HTR-8/SVneo (cell line): ENCODE results near the gene EPHB4.

Experiments used
- DNase-seq: peaks from one replicate; pipeline ENCODE4 v3.0.0; 2011; ENCODE audit warnings: low spot score, mixed read lengths; ENCODE audit not compliant: insufficient read length
- FAIRE-seq: peaks from 2 replicates; lab custom pipeline; 2011; peaks lifted over from hg19 to GRCh38; lab: Jason Lieb, UNC

The EPHB4 gene

DNA sequence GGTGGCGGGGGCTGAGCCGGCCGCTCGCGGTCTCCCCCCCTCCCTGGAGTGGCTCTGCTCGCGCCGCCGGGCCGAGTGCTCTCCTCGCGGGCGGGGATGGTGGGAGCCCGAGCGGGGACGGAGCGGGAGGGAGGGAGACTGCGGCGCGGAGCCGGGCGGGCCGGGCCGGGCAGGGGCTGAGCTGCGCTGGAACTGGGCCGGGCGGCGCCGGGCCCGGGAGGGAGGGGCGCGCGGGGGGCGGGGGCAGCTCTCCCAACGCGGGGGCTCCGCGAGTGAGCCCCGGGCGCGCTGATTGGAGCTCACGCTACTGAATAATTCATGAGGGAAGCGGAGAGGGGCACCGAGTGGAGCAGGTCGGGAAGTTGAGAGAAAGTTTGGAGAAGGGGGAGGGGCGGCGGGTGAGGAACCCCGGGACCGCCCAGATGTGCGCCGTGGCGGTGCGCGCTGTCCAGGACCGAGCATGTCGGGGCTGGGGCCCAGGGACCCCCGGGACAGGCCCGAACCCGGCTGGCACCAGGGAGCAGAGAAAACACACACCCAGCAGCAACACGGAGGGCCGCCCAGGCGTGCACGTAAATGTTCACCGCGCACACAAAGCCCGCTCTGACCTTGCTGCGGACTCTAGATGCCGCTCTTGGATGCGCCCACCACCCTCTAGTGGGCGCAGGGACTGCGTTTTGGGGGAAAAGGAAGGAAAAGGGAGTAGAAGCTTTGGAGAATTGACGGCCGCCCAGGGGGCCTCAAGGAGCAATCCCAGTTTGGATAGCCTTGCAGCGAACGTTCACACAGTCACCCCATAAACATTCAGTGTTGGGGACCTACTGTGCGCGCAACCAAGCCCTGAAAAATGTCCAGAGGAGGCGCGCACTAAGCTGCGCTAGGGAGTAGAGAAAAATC is at the start of gene EPHB4:
Gene EPHB4, minus strand, starts transcription at position 194 of the 897 bp plus-strand sequence. CDS start 493 bp downstream, outside the sequence.
- FAIRE-seq (no peak), DNase-seq (peak; percentile 78)

DNA sequence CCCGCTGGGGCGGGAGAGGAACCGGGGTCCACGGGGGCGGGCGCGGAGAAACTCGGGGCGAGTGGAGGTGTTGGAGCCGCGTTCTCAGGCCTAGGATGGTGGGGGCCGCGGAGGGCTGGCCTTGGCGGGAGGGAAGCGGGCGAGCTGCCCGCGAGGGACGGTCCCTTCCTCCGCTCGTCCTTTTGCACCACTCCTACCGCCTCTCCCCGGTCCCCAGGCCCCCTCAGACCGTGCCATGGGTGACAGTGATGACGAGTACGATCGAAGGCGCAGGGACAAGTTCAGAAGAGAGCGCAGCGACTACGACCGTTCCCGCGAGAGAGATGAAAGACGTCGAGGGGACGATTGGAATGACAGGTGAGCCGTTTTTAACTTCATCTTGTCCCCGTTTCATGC is 48.0 kb upstream of the EPHB4 start:
- FAIRE-seq (no peak), DNase-seq (no peak)

GRCh38 chr7:100874577-100875355 is 47.4 kb upstream of the EPHB4 start, which contains the start of gene SRRT:
Gene SRRT (plus strand): TSS chr7:100875103. CDS start chr7:100875591, 488 bp downstream.
- peak; percentile 83 for DNase-seq
- FAIRE-seq, result peak; percentile 82

DNA sequence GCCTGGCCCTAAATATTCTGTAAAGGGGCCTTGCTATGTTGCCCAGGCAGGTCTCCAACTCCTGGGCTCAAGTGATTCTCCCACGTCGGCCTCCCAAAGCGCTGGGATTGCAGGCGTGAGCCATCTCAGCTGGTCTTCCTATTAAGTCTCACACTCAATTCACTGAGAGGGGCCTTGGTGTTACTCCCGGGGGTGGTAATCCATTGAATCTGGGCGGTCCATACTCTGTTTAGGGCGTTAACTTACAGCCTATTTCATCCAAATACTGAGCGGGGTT is 46.9 kb upstream of the EPHB4 start:
- no peak for FAIRE-seq
- no peak for DNase-seq

- DNase-seq, result no peak
- no peak for FAIRE-seq
Measured at GRCh38 chr7:100873599-100874299, 46.4 kb upstream of the EPHB4 start.

DNA sequence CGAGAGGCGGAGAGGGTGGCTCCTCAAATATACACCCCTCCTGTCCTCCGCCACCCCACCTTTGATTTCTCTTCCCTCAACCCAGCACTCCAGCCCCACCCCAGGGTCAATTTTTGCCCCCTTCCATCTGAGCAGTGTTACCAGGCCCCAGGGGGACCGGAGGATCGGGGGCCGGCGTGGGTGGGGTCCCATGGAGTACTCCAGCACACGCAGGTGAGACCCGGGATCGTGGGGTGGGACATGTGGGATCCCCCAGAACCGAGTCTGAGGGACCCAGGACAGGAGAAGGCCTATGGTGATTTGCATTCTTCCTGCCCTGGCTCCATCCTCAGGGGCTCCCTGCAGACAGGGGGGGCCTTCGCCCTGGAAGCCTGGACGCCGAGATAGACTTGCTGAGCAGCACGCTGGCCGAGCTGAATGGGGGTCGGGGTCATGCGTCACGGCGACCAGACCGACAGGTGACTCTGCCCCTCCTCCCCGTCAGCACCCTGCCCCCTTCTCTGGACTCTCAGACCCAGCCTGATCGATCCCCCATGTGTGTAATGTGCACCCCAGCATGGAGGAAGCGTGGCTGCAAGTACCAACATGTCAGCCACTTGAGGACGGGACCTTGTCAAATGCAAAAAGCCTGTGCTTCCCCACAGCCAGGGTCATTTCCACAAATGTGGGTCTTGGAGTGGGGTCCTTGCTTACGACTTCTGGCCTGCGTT is 40.6 kb upstream of the EPHB4 start:
- no peak for FAIRE-seq

DNA sequence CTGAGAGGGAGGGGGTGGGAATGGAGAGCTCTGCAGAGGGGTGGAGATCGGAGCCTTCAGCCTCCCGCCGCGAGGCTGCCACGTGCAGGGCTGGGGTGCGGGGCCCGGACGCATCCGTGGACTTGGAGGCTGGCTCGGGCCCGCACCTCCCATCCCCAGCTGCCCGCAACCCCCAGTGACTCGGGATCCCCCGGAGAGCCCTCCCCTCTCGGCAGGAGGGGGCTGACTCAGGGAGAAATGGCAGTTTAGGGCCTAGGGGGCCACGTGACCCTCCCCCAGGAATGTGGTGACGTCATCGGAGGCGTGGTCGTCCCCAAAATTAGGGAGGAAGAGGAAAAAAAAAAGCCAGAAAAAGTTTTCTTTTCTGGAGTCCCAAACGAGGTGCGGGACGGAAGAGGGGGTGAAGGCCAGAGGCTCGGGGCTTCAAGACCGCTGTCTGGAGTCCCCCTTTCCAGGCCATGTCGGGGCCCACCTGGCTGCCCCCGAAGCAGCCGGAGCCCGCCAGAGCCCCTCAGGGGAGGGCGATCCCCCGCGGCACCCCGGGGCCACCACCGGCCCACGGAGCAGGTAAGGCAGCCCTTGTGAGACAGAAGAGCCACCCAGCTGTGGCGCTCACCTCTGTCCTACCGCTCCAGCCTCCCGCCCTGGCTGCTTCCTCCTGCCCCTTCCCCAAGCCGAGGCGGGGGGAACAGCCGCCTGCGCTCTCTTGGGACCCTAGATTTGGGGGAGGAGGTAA is 39.9 kb upstream of the EPHB4 start, which contains the start of gene TRIP6:
Gene TRIP6, plus strand, starts transcription at position 348 of the 736 bp plus-strand sequence. Its CDS starts 111 bp downstream, at position 459.
- DNase-seq (peak; percentile 89), FAIRE-seq (no peak)

More for the DNA sequence above, 40.6 kb upstream of the EPHB4 start:
- DNase-seq, result no peak

- DNase-seq (no peak), FAIRE-seq (no peak)
Measured at GRCh38 chr7:100866729-100867039, 39.4 kb upstream of the EPHB4 start.

DNA sequence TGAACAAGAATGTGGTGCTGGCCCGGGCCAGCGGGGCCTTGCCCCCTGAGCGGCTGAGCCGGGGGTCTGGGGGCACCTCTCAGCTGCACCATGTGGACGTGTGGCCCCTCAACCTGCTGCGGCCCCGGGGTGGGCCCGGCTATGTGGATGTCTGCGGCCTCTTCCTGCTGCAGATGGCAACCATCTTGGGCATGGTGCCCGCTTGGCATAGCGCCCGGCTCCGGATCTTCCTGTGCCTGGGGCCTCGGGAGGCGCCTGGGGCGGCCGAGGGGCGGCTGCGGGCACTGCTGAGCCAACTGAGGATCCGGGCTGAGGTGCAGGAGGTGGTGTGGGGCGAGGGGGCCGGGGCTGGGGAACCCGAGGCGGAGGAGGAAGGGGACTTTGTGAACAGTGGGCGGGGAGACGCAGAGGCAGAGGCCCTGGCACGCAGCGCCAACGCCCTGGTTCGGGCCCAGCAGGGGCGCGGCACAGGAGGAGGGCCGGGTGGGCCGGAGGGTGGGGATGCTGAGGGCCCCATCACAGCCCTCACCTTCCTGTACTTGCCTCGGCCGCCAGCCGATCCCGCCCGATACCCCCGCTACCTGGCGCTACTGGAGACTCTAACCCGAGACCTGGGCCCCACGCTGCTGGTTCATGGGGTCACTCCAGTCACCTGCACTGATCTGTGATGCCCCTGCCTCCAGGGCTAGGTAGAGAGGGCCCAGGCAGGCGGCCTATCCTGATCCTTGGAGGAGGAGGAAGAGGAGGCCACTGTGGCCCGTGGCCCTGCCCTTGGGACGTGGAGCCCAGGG is 38.8 kb upstream of the EPHB4 start:
- no peak for FAIRE-seq
- DNase-seq, result no peak

DNA sequence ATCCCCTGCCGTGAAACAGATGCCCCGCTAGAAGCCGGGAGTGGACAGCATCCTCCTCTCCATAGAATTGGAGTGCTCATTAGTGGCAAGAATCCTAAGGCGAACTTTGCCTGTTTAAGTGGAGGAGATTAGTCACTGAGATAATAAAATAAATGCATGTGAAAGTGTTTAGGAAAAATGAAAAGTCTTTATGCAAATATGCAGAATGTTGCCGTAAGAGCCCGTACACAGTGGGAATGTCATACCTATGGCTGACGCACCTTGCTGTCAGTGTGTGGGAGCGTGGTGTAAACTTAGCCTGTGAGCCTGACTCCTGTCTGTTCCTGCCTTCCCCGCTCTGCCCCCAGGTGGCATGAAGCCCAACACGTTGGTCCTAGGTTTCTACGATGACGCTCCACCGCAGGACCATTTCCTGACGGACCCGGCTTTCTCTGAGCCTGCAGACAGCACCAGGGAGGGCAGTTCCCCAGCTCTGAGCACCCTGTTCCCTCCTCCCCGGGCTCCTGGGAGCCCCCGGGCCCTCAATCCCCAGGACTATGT is 38.1 kb upstream of the EPHB4 start:
- DNase-seq (no peak), FAIRE-seq (no peak)

DNA sequence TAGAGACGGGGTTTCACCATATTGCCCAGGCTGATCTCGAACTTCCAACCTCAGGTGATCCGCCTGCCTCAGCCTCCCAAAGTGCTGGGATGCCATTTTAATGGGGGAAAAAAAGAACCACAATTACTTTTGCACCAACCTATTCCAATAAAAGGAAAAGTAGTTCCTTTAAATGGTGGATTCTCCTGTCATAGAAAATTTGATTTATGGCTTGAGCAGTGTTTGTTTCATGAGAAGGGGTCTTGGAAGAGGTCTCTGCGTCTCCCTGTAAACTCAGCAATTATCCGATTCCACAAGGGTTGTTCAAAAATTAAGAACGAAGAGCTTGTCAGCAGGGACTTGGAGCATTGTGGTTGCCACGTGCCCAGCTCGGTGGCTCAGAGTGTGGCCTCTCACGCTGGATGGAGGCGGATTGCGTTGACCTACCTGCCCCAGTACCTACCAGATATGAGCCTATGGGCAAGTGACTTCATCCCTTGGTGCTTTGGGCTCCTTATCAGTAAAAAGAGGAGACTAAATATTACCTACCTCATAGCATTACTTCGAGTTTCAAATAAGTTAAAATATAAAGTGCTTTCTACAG is 37.0 kb upstream of the EPHB4 start:
- no peak for DNase-seq
- no peak for FAIRE-seq

DNA sequence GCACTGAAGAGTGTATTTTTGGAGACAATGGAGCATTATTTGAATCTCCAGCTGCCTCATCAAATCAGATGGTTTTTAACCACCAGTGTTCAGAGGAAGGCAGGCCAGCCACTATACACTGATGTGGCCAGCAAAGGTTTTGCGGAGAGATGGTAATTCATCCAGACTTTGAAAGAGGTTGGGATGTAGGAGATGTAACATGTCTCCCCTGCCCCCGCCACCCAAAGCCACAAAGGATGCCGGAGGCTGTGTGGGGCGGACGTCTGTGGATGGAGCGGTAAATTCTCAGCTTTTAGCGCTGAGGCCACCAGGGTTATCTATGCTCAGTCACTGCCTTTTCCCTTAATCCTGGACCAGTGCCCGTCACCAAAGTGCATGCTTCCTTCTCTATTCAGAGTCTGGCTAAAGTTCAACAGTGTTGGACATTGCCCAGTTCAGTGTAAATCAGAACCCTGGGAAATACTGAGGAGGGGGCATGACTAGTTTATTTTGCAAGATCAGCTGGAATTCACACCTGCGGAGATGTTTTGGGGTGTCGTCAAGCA is 36.2 kb upstream of the EPHB4 start:
- FAIRE-seq, result no peak

DNA sequence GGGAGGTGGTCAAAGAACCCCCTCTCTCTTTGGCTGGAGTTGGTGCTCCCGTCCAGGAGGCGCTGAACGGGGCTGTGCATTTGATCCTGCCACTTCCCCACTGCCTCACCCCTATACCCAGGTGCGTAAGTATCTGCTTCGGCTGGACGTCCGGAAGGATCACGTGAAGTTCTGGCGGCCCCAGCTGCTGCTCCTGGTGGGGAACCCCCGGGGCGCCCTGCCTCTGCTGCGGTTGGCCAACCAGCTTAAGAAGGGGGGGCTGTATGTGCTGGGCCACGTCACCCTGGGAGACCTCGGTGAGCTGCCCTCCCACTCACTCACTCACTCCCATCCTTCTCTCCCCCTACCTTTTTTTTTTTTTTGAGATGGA is 34.3 kb upstream of the EPHB4 start:
- FAIRE-seq (no peak), DNase-seq (no peak)

More for the DNA sequence above, 36.2 kb upstream of the EPHB4 start:
- DNase-seq, result no peak

DNA sequence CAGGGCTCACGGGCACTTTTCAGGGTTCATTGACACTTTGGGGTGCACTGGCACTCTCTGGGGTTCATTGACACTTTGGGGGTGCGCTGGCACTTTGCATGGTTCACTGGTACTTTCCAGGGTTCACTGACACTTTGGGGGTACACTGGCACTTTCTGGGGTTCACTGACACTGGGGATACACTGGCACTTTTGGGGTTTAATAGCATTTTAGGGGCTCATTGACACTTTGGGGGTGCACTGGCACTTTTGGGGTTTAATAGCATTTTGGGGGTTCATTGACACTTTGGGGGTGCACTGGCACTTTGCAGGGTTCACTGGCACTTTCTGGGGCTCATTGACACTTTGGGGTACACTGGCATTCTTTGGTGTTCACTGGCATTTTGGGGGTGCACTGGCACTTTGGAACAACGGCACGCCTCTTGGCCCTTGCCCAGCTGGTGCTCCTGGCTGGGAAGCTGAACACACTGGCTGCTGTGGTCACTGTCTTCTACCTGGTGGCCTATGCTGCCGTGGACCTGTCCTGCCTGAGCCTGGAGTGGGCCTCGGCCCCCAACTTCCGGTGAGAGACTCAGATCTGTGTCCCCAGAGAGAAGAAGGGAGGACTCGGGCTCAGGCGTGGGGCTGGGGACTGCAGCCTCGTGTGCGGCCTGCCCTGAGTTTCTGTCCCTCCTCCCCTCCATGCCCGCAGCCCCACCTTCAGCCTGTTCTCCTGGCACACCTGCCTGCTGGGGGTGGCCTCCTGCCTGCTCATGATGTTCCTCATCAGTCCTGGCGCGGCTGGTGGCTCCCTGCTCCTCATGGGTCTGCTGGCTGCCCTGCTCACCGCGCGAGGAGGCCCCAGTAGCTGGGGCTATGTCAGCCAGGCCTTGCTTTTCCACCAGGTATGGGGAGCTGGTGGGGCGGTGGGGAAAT is 33.6 kb upstream of the EPHB4 start:
- DNase-seq (no peak), FAIRE-seq (no peak)

- no peak for DNase-seq
- FAIRE-seq, result no peak
Measured at GRCh38 chr7:100859856-100860255, 32.5 kb upstream of the EPHB4 start.

GRCh38 chr7:100856871-100857282 is 29.6 kb upstream of the EPHB4 start:
- FAIRE-seq (no peak), DNase-seq (no peak)

DNA sequence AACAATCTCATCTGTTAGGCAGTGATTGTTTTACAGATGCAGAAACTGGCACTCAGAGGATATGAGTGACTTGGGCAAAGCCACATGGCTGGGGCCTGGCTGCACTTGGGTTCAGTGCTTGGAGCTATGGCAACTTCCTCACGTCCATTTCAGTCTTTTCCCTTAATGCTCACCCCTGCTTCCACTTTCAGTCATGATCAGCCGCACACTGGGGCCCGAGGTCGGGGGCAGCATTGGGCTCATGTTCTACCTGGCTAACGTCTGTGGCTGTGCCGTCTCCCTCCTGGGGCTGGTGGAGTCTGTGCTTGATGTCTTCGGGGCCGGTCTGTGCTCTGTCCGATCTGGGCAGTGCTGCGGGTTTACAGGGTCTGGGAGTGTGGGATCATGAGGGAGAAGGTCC is 28.2 kb upstream of the EPHB4 start:
- FAIRE-seq (no peak), DNase-seq (no peak)
